Psoas muscle (tissue), 8 donors: ENCODE results near the gene C1orf53. TPM values are rescaled to one million over a fixed set of nuclear protein-coding genes. Genes with fewer than 3 reads are reported as not detected.
"Not testable (repeated sequence)": the region's sequence is repeated elsewhere in the genome, so short reads cannot be mapped to it uniquely, and the experiment has no call there.

ENCODE experiments used
- ATAC-seq, 4 donors: fragments of 200-7000 bp; cut with Tn5 transposase; one replicate each; pipeline ENCODE4 v1.9.1; 2020; ENCODE audit warnings: moderate library complexity in 3 of 4, mild to moderate bottlenecking in 2 of 4
- DNase-seq, 2 donors: peaks; one replicate each; pipeline ENCODE4 v3.0.0-alpha.2; 2020
- H3K27ac ChIP-seq: fragments of 200-600 bp; one replicate; pipeline ENCODE4 v1.8.0; 2022
- H3K27me3 ChIP-seq, 3 donors: fragments of 200-600 bp in 1 of 3; one replicate each; pipeline versions ENCODE4 v1.6.1 to v1.8.0; 2013 to 2022; ENCODE audit warnings: low read length in 2 of 3, mild to moderate bottlenecking in 2 of 3, moderate library complexity in 1 of 3; ENCODE audit not compliant: insufficient read depth in 3 of 3
- H3K36me3 ChIP-seq, 2 donors: fragments of 200-600 bp in 1 of 2; one replicate each; pipeline versions ENCODE4 v1.6.1 to v1.8.0; 2013 to 2022; ENCODE audit warnings: low read depth in 1 of 2, mild to moderate bottlenecking in 1 of 2, moderate library complexity in 1 of 2; ENCODE audit not compliant: insufficient read depth in 1 of 2
- H3K4me1 ChIP-seq: fragments of 200-600 bp; one replicate; pipeline ENCODE4 v1.8.0; 2022
- H3K4me3 ChIP-seq: fragments of 200-600 bp; one replicate; pipeline ENCODE4 v1.8.0; 2022; ENCODE audit warnings: mild to moderate bottlenecking
- H3K9me3 ChIP-seq: fragments of 200-600 bp; one replicate; pipeline ENCODE4 v1.8.0; 2022
- WGBS, 3 donors: extraction: QIAGEN DNeasy Blood & Tissue Kit; methylation state at CpG; one replicate each; pipeline versions ENCODE4 v1.1.6 to v1.1.7; 2013; 5-methylcytosine and 5-hydroxymethylcytosine counted together
- intact Hi-C, 2 donors: fragments of 100-400 bp; cut with DNase I; formaldehyde crosslinking; loops; one replicate each; pipeline versions ENCODE4 v1.11.0 to v1.14.2; 2022
- polyA plus RNA-seq, 3 donors: library from polyadenylated mRNA; stranded (reverse); fragments of 200-250 nt; gene quantifications; one replicate each; pipeline ENCODE4 v1.2.3, GENCODE V29; 2013
- total RNA-seq, 4 donors: library from RNA; stranded (reverse); fragmentation: NEBNext Ultra II Directional in 2 of 4; extraction: Animal tissue kit (Norgen Biotek cat#: 25700) in 2 of 4; gene quantifications; one replicate each; pipeline versions ENCODE4 v1.2.1 to v1.2.4, GENCODE V29; 2021 to 2023
- TF ChIP-seq, protein P1 (sequence below): fragments of 200-600 bp; IDR thresholded peaks from one replicate; pipeline ENCODE4 v1.8.0; 2022; ENCODE audit warnings: antibody characterized with exemption
- donor health status: healthy with polysubstance abuse.
- donor health status: DM: no; HTN: no; CAD: no; lungs with moderate emphysema.
- donor health status: Bipolar disorder and iron deficiency.
- donor health status: healthy.
- donor health status: DM: yes; HTN: yes; CAD: no.
- donor health status: DM: no; HTN: no; CAD: no.
- donor health status: DM: no; HTN: no; CAD: no.
- donor health status: DM: yes; HTN: yes; CAD: no.

The C1orf53 gene
- total and polyA plus RNA-seq, 7 donors: 0.84 to 4.3 (median 2.5) TPM

DNA sequence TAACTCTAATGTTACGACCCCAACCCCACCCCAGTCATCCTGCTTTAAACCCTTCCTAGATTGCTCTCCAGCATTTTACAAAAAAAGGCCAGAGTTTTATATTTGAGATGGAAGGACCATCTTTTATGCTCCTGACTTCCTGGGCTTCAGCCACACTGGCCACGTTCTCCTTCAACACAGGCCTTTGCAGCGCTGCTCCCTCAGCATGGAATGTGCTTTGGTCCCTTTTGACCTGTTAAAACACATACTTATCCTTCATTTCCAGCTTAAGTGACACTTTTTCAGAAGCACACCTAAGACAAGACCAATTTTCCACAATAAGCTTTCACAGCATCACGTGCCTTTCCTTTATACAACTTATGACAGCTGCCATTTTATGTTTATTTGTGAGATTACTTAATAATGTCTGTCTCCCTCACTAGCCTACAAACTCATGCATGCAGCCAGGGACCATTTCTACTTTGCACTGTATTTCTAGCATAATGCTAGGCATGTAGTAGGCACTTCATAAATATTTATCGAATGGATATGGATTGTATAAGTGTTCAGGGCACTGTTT, 49.3 kb downstream of the C1orf53 start:
- H3K4me1 ChIP-seq: no peaks in the 10 kb centered on the region
- no peaks in the 10 kb centered on the region for H3K9me3 ChIP-seq
- intact Hi-C loops: no loop called here
- DNase-seq (no peak), ATAC-seq (no peak)
- 85 to 88% (median 86%) methylated on average over 5 of the region's 5 CpGs for WGBS, 3 donors
- no peaks in the 10 kb centered on the region for H3K27me3 ChIP-seq
- no peak overlapping the region for H3K4me3 ChIP-seq
- TF ChIP-seq, protein P1, sequence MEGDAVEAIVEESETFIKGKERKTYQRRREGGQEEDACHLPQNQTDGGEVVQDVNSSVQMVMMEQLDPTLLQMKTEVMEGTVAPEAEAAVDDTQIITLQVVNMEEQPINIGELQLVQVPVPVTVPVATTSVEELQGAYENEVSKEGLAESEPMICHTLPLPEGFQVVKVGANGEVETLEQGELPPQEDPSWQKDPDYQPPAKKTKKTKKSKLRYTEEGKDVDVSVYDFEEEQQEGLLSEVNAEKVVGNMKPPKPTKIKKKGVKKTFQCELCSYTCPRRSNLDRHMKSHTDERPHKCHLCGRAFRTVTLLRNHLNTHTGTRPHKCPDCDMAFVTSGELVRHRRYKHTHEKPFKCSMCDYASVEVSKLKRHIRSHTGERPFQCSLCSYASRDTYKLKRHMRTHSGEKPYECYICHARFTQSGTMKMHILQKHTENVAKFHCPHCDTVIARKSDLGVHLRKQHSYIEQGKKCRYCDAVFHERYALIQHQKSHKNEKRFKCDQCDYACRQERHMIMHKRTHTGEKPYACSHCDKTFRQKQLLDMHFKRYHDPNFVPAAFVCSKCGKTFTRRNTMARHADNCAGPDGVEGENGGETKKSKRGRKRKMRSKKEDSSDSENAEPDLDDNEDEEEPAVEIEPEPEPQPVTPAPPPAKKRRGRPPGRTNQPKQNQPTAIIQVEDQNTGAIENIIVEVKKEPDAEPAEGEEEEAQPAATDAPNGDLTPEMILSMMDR: no peak
- no peaks in the 10 kb centered on the region for H3K36me3 ChIP-seq
- H3K27ac ChIP-seq: no peak overlapping the region

DNA sequence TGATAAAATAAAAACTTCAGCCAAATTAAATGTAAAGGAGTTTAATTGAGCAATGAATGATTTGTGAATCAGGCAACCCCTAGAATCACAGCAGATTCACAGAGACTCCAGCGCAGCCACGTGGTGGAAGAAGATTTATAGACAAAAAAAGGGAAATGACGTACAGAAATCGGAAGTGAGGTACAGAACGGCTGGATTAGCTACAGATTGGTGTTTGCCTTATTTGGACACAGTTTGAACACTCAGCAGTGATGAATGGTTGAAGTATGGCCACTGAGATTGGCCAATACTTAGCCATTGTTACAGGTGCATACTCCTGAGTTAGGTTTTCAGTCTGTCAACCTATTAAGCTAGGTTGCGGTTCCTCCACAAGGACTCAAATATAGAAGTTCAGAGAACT, 51.0 kb downstream of the C1orf53 start:
- DNase-seq, H3K9me3 ChIP-seq, H3K27me3 ChIP-seq, ATAC-seq, H3K27ac ChIP-seq, intact Hi-C loops, H3K36me3 ChIP-seq, H3K4me3 ChIP-seq, H3K4me1 ChIP-seq: not testable (repeated sequence)
- 76 to 85% (median 84%) methylated on average over 6 of the region's 6 CpGs for WGBS, 3 donors

DNA sequence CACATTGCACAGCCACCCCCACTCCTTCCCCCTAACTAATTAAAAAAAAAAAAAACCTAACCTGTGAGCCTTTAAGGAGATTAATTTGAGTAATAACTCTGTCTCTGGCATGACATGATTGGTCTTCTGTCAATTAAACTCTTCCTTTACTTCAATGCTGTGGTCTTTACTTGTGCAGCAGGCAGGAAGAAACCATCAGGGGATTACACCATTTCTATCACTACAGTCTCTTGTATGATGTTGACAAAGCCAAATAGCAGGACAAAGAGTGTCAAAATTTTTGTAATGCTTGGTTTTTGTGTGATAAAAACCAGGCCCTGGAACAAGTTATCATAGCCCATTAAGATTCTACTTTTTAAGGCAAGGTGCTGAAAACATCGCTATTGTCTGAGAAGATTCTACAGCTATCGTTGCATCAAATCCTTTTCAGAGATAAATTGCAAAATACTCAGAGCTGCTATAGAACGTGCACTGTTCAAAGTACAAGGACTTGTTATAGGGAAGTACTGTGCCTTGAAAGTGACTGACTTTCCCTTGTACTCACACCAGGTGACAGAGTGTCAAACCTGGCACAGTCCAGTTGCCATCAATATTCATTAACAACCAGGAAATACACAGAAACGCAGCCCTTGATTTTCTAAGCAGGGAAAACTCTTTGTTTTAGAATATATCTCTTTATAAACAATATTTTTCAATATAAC, 52.4 kb downstream of the C1orf53 start:
- Histone ChIP-seq H3K27me3 (no peaks in the 10 kb centered on the region), H3K27ac (no peak overlapping the region), H3K9me3 (no peaks in the 10 kb centered on the region), H3K36me3 (no peaks in the 10 kb centered on the region), H3K4me3 (no peak overlapping the region), H3K4me1 (no peaks in the 10 kb centered on the region)
- TF ChIP-seq, protein P1: no peak
- WGBS, 3 donors: 53 to 71% (median 62%) methylated on average over 4 of the region's 4 CpGs
- DNase-seq (no peak), ATAC-seq (no peak)
- intact Hi-C loops: no loop called here

DNA sequence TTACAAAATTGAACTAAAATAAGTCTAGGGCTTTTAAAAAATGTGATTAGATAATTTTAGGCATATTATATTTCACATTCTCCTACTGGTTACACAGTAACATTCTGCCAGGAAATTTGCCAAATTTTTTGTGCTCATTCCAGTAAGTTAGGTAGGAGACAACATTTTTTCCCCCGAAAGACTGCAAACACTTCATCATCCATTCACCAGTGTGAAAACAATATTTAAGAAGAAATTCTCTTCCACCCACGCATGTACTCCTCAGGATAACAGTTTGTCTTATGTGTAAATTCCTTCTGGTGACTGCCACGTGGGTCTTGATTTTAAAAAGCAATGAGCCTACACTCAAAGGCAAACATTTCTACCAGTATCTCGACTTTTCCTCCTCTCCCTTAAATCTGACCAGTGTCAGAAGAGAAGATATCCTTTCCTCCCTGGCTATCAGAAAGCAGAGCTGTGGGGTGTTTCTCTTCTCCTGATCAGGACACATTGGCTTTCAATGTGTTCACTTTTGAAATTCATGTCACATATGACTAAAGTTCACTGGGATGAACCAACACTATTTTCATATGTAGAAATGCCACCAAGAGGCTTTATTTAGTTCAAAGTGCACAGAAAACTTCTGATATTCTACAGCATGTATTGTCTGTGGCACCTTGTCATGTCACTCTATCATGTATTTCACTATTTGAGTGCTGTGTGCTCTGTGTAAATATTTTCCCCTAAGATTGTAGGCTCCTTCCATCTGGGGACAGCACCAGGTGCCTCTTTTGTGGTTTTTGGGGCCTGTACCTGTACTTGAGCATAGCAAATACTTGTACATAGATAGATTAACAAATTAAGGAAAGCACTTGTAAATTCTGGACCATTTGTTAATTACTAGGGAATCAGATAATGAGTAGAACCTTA, 53.3 kb downstream of the C1orf53 start:
- H3K36me3 ChIP-seq: no peaks in the 10 kb centered on the region
- intact Hi-C loops: no loop called here
- H3K4me3 ChIP-seq: no peak overlapping the region
- WGBS, 3 donors: 35 to 40% (median 37%) methylated on average over 4 of the region's 4 CpGs
- H3K9me3 ChIP-seq: no peaks in the 10 kb centered on the region
- TF ChIP-seq, protein P1: no peak
- H3K4me1 ChIP-seq: no peaks in the 10 kb centered on the region
- DNase-seq (no peak), ATAC-seq (no peak)
- no peaks in the 10 kb centered on the region for H3K27me3 ChIP-seq
- no peak overlapping the region for H3K27ac ChIP-seq

Other genes starting within 250 kb of the C1orf53 start
- 10 to 100 TPM in 2 of 4 donors, 1 to 10 TPM in 2; 6.2 to 11.5 (median 9.5) TPM for gene DENND1B, start 127.2 kb upstream of the C1orf53 start, total RNA-seq
- gene DENND1B, start 127.2 kb upstream of the C1orf53 start, polyA plus RNA-seq: 1 to 10 TPM; 1.4 to 4.6 (median 1.6) TPM
- gene LHX9, start 14.7 kb downstream of the C1orf53 start, total RNA-seq: under 1 TPM; 0.09 to 0.27 (median 0.13) TPM
- under 1 TPM in 2 of 3 donors, not detected in 1; 0.04 TPM for gene LHX9, start 14.7 kb downstream of the C1orf53 start, polyA plus RNA-seq